HG03139 (cell line): ENCODE measurements around the gene ASCL5.

ENCODE experiments used
- ATAC-seq: cut with Tn5 transposase; IDR thresholded peaks from one replicate; pipeline ENCODE4 v1.9.1; 2021; ENCODE audit not compliant: unreplicated experiment

ASCL5 gene

DNA sequence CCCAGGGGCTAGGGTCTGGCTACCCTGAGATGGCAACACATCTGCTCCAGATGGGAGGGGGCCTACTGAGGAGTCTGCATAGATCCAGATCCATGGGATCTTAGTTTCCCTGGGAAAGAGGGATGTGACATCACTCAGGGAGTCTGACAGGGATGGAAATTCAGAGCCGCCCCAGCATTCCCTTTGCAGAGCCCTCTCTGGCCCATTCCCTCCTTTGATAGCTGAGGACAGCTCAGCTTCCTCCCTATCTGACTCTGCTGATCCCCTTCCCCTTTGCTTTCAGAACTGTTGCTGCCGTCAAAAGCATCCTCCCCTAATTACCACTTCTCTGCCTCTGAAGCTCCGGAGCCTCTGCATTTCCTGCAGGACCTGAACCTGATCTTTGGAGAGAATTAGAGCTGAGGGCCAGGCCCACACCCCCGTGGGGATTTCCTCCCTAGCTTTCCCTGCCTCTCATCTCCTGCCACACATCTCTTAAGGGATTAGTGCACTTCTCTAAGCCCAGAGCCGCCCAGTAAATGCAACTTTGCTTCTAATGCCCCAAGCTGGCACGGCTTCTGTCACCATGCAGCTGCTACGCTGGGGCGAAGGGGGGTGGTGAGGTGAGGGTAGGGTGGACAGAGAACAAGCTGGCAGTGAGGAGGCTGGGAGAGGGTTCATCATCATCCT lies 9.5 kb upstream of the ASCL5 start:
- no peak for ATAC-seq

DNA sequence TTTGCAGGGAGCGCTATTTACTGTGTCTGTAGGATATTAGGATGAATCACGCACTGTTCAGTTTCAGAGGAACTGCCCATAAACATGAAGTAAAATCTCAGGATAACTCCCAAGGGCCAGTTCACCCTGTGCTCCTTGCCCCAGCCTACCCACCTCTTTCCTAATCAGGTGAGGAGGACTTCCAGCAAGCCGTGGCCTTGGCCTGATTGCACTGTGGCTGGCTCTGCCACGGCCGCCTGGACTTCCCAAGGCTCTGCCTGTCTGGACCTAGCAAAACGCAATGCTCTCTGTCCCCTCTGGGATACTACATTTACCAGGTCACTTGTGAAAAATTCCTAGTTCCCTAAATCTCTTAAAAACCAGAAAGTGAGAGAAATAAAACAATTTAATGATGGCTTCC lies 7.4 kb upstream of the ASCL5 start:
- ATAC-seq: no peak

- no peak for ATAC-seq
These were observed 4.4 kb upstream of the ASCL5 start for GRCh38 chr1:201131398-201131797.

- no peak for ATAC-seq
These were observed 2.0 kb upstream of the ASCL5 start for GRCh38 chr1:201128962-201129361.

DNA sequence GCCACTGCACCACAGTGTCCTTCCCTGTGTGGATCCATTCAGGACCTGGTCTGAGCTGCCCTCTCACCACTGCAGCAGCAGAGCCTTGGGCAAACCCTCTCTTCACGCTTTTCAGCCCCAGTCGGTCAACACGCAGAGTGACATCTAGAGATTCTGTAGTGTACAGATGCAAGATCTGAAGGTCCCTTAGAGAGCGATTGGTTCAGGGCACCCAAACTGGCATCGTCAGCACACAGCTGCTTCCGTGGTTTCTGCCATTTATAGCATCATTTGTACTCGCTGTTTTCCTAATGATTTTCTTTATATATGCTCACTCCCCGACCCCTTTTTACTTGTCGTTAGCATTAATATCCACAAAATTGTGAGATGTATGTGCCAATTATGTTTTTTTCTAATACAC lies 1.5 kb upstream of the ASCL5 start:
- no peak for ATAC-seq

GRCh38 chr1:201127755-201128455 lies 921 bp upstream of the ASCL5 start:
- ATAC-seq: no peak

- no peak for ATAC-seq
These were observed 537 bp downstream of the ASCL5 start for GRCh38 chr1:201126463-201126831.

DNA sequence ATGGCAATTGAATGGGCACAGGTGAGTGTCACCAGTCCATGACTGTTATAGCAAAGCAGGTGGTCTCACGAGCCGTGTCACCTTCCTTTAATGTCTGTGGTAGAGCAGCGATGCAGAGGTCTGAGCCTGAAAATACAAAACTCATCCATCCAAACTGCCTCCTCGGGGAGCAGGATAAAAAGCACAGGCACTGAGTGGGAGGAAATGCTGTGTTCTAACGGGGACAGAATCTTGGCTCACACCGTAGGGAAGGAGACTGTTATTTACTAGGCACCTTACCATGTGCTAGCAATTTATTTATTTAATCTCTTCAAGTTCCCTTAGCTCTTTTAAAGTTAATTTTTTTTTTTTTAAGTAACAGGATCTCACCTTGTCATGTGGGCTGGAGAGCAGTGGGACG lies 1.2 kb downstream of the ASCL5 start:
- ATAC-seq: no peak

GRCh38 chr1:201125019-201125418 lies 2.0 kb downstream of the ASCL5 start:
- no peak for ATAC-seq

GRCh38 chr1:201123866-201124265 lies 3.1 kb downstream of the ASCL5 start:
- no peak for ATAC-seq

GRCh38 chr1:201122321-201122957 lies 4.5 kb downstream of the ASCL5 start:
- ATAC-seq: no peak

- no peak for ATAC-seq
These were observed 7.5 kb downstream of the ASCL5 start for GRCh38 chr1:201119206-201120197.

- no peak for ATAC-seq
These were observed 10.9 kb downstream of the ASCL5 start for GRCh38 chr1:201116091-201116490.

- ATAC-seq: no peak
These were observed 11.5 kb downstream of the ASCL5 start for GRCh38 chr1:201115390-201115937.

DNA sequence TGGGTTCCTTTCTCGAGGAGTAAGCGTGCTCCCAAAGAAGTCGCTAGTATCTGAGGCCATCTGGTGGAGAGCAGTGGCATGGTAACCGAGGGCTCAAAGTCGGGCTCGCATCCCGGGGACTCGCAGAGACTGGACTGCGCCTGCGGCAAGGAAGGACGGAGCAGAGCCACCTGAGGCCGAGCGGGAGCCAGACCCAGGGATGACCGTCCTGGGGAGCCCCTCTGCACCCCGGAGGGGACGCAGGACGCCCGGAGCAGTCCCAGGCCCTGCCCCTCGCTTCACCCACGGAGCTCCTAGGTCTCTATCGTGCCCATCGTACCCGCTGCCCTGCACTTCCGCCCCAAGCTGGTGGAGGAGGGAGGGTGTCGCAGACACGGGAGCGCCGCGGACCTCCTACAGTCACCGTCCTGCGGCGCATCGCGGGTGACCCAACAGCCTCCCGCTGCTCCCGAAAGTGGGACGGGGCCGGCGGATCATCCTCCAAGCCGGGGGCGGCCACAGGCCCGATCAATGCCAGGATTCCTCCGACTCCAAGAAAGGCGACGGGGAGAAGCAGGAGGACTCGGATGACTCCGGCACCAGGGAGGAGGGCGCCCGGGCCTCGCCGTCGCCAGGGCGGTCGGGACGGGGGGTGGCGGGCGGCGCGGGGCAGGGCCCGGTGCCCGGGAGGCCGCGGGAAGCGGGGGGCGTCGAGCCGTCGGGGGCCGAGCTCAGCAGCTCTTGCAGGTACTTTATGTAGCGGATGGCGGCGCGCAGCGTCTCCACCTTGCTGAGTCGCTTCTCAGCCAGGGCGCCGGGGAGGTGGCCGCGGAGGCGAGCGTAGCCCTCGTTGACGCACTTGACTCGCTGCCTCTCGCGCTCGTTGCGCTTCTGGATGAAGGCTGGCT lies 12.5 kb downstream of the ASCL5 start:
- ATAC-seq: peak; percentile 87

DNA sequence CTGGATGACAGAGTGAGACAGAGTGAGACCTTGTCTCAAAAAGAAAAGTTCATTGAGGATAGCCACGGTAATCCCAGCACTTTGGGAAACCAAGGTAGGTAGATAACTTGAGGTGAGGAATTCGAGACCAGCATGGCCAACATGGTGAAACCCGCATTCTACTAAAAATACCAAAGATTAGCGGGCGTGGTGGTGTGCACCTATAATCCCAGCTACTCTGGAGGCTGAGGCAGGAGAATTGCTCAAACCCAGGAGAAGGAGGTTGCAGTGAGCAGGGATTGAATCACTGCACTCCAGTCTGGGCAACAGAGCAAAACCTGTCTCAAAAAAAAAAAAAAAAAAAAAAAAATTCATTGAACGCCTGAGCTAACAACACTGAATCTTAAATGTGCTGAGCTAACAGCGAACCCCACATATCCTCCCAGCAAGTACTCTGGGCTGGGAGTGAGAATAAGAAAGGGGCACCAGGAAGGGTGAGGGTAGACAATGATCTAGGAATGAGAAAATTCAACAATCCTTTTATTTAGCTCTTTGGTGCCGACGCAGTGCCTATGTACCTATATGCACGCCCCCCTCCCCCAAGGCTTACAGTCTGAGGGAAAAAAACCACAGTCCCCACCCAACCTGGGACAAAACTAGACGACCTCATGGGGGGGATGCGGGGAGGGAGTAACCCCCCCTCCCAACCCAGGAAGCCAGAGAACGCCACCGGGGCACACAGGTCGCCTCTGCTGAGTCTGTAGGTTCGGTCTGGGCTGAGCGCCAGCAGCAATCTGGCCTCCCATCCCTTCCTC lies 13.3 kb downstream of the ASCL5 start:
- ATAC-seq: no peak

GRCh38 chr1:201112926-201113325 lies 14.1 kb downstream of the ASCL5 start:
- ATAC-seq: no peak

- ATAC-seq: no peak
These were observed 14.7 kb downstream of the ASCL5 start, which contains the start of gene CACNA1S for GRCh38 chr1:201112173-201112731. Gene CACNA1S (minus strand): TSS chr1:201112426. CDS start chr1:201112339, 87 bp downstream.

DNA sequence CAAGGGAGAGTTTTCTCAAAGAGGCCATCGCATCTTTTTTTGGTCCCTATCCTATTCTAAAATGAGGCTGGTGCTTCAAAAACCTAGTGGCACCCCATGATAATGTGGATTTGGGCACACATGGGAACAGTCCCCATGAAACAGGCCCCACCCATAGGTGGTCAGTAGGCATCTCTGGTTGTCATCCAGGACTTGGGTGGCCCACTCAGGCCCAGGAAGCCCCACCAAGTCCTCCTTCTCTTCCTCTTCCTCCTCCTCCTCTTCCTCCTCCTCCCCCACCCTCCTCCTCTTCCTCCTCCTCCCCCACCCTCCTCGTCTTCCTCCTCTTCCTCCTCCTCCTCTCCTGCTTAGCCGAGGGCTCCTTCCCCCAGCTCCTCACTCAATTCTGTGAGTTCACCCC lies 15.3 kb downstream of the ASCL5 start:
- ATAC-seq: no peak
